ENCODE results near the gene MDGA2. TPM values are rescaled to one million over a fixed set of nuclear protein-coding genes. Genes with fewer than 3 reads are reported as not detected.

MDGA2 gene
- total RNA-seq, 1 donor from 2014 or later = 0.39 TPM

DNA sequence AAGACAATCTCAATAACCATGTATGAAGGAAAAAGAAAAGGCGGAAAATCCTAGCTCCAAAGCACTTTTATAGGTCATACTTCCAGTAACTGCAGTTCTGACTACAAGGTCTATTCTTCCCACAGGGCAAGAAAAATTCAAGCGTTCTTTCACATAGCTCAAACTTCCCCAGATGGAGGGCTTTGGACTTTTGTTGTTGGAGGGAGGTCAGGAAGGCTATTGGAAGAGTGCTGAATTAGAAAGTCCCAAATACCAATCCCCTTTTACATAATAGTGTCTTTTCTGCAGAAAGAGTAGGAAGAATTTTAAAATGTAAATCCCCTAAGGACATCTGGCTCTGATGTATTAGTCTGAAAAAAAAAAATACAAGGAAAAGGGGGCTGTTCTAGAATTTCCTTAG, 309.4 kb downstream of the MDGA2 start:
- Mint-ChIP-seq H3K36me3 (ENCODE audit: unreplicated experiment) (no peaks in the 10 kb centered on the region), H3K27ac (ENCODE audit: unreplicated experiment) (no peak overlapping the region), H3K27me3 (ENCODE audit: unreplicated experiment) (peaks cover 2% of the 10 kb centered on the region), H3K9me3 (ENCODE audit: unreplicated experiment) (no peaks in the 10 kb centered on the region), H3K4me3 (ENCODE audit: unreplicated experiment) (no peak overlapping the region), H3K4me1 (ENCODE audit: low read depth, unreplicated experiment) (peaks cover 3% of the 10 kb centered on the region)
- TF ChIP-seq, protein P1, sequence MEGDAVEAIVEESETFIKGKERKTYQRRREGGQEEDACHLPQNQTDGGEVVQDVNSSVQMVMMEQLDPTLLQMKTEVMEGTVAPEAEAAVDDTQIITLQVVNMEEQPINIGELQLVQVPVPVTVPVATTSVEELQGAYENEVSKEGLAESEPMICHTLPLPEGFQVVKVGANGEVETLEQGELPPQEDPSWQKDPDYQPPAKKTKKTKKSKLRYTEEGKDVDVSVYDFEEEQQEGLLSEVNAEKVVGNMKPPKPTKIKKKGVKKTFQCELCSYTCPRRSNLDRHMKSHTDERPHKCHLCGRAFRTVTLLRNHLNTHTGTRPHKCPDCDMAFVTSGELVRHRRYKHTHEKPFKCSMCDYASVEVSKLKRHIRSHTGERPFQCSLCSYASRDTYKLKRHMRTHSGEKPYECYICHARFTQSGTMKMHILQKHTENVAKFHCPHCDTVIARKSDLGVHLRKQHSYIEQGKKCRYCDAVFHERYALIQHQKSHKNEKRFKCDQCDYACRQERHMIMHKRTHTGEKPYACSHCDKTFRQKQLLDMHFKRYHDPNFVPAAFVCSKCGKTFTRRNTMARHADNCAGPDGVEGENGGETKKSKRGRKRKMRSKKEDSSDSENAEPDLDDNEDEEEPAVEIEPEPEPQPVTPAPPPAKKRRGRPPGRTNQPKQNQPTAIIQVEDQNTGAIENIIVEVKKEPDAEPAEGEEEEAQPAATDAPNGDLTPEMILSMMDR (IDR thresholded peaks at IDR 0.05; ENCODE audit: partially characterized antibody, unreplicated experiment) = no peak
- no peak for DNase-seq

DNA sequence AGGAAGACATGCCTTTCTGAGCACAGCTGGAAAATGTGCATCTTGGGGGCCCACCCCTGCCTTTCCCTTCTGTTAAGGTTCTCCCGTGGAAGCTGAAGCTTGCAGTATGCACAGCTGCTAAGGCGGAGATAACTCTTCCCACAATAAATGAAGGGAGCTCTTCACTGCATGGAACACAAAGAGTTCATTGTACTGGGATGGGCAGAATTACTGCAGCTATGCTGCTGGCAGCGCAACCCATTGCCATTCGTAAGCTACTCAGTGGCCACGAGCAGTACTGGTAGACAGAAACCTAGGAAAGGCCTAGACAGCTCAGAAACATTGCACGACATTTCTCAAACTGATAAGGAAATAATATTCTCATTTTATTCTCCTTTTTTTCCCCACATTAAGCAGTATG, 310.2 kb downstream of the MDGA2 start:
- TF ChIP-seq, protein P1 (IDR thresholded peaks at IDR 0.05; ENCODE audit: partially characterized antibody, unreplicated experiment) = no peak
- H3K27ac Mint-ChIP-seq (ENCODE audit: unreplicated experiment) = no peak overlapping the region
- H3K27me3 Mint-ChIP-seq (ENCODE audit: unreplicated experiment) = peaks cover 2% of the 10 kb centered on the region
- H3K9me3 Mint-ChIP-seq (ENCODE audit: unreplicated experiment) = no peaks in the 10 kb centered on the region
- DNase-seq = no peak
- no peaks in the 10 kb centered on the region for H3K36me3 Mint-ChIP-seq (ENCODE audit: unreplicated experiment)
- peaks cover 3% of the 10 kb centered on the region for H3K4me1 Mint-ChIP-seq (ENCODE audit: low read depth, unreplicated experiment)
- no peak overlapping the region for H3K4me3 Mint-ChIP-seq (ENCODE audit: unreplicated experiment)

DNA sequence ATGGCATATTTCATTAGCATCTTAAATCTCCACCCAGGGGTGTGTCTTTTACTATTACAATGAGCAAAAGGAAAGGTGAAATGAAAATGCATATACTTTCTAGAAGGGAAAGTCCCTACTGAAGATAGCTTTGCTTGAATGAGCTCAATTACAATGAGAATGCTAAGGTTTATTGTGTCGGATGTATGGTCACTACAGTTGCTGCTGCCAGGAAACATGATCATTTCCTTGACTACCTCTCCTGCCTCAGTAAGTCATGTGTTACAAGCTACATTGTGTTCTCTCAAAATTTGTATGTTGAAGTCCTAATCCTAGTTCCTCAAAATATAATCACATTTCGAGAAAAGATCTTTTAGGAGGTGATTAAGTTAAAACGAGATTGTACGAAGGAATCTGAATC, 322.2 kb downstream of the MDGA2 start:
- Mint-ChIP-seq H3K27me3 (ENCODE audit: unreplicated experiment) (no peaks in the 10 kb centered on the region), H3K4me1 (ENCODE audit: low read depth, unreplicated experiment) (no peaks in the 10 kb centered on the region), H3K9me3 (ENCODE audit: unreplicated experiment) (peaks cover 3% of the 10 kb centered on the region), H3K4me3 (ENCODE audit: unreplicated experiment) (no peak overlapping the region), H3K27ac (ENCODE audit: unreplicated experiment) (no peak overlapping the region), H3K36me3 (ENCODE audit: unreplicated experiment) (peaks cover 5% of the 10 kb centered on the region)
- TF ChIP-seq, protein P1 (IDR thresholded peaks at IDR 0.05; ENCODE audit: partially characterized antibody, unreplicated experiment) = no peak
- DNase-seq = no peak

DNA sequence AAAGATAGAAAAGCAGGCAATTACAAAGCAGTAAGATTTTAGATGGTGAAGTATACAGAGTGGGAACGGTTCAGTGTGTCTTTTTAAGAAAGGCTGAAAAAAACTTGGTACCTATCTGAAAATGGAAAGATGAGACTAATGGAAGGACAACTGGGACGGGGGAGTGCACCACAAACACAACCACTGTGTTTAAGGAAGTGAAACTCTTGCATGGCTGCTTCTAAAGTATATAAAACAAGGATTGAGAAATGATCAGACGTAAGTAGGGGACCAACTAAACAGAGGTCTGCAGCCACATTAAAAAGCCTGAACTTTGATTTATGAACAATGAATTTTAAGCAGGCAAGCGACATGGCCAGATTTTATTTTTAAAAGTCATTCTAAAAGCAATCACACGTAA, 328.6 kb downstream of the MDGA2 start:
- Mint-ChIP-seq H3K9me3 (ENCODE audit: unreplicated experiment) (no peaks in the 10 kb centered on the region), H3K36me3 (ENCODE audit: unreplicated experiment) (no peaks in the 10 kb centered on the region), H3K4me3 (ENCODE audit: unreplicated experiment) (no peak overlapping the region)

DNA sequence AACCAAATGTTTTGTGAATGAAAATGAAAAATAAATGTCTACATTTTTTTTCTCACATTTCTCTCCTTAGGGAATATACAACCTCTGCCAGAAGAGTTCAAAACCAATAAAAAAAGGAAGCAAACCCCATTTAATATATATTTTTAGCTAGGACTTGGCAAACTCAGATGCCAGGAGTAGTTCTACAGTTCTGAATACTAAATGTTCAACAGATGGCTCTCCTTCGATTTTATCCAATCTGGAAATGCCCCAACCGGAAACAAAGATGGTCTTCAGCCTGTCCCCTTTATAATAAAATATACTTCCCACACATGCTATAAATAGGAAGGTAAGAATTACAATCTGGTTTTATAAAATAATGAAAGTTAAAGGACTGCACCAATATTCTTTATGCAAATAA, 330.4 kb downstream of the MDGA2 start:
- no peaks in the 10 kb centered on the region for H3K36me3 Mint-ChIP-seq (ENCODE audit: unreplicated experiment)
- H3K27me3 Mint-ChIP-seq (ENCODE audit: unreplicated experiment) = no peaks in the 10 kb centered on the region
- DNase-seq = no peak
- no peak overlapping the region for H3K27ac Mint-ChIP-seq (ENCODE audit: unreplicated experiment)
- H3K4me3 Mint-ChIP-seq (ENCODE audit: unreplicated experiment) = no peak overlapping the region
- H3K4me1 Mint-ChIP-seq (ENCODE audit: low read depth, unreplicated experiment) = peaks cover 2% of the 10 kb centered on the region
- TF ChIP-seq, protein P1 (IDR thresholded peaks at IDR 0.05; ENCODE audit: partially characterized antibody, unreplicated experiment) = no peak
- no peaks in the 10 kb centered on the region for H3K9me3 Mint-ChIP-seq (ENCODE audit: unreplicated experiment)

More for the DNA sequence above, 328.6 kb downstream of the MDGA2 start:
- Mint-ChIP-seq H3K27ac (ENCODE audit: unreplicated experiment) (no peak overlapping the region), H3K4me1 (ENCODE audit: low read depth, unreplicated experiment) (peaks cover 2% of the 10 kb centered on the region), H3K27me3 (ENCODE audit: unreplicated experiment) (no peaks in the 10 kb centered on the region)
- TF ChIP-seq, protein P1 (IDR thresholded peaks at IDR 0.05; ENCODE audit: partially characterized antibody, unreplicated experiment) = no peak
- DNase-seq = no peak
